GM21381 (cell line): ENCODE results near the gene APRT.
"Not testable (repeated sequence)": the region's sequence is repeated elsewhere in the genome, so short reads cannot be mapped to it uniquely, and the experiment has no call there.

ENCODE experiments used
- ATAC-seq: cut with Tn5 transposase; IDR thresholded peaks from one replicate; pipeline ENCODE4 v1.9.1; 2021; ENCODE audit warnings: mild to moderate bottlenecking, moderate library complexity; ENCODE audit not compliant: unreplicated experiment

APRT gene

DNA sequence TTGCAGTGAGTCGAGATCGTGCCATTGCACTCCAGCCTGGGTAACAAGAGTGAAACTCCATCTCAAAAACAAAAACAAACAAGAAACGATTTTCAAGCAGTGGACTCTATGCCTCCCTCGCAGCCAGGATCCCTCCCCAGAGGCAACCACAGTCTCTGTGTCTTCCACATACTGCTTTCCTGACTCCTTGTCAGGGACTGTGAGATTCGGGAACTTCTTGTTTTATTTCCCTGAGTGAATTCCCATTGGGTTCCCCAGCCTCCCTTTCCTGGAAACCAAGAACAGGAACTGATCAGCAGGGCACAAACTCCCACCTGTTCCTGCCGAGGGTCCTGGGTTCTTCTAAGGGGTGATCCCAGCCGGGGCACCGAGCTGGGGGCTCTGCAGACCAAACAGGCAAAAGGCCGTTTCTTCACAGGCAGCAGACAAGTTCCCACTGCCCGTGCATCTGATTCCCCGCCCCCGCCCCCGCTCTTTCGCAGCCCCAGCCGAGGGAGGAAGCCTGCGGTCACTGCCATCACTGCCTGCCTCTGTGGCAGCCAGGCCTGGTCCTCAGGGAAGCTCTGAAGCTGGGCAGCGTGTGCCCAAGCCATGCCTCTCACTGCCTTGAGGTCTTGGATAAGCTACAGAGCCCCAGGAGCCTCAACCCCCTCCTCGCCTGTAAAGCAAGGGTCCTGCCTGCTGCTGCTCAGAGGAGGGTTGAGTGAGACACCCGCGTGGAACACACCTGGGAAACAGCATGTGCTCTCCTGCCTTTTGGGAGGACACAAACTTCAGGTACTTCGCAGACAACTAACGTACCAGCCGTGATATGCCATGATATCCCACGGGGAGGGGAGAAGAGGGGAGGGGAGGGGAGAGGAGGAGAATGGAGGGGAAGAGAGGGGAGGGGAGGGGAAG lies 21.2 kb downstream of the APRT start:
- no peak for ATAC-seq

DNA sequence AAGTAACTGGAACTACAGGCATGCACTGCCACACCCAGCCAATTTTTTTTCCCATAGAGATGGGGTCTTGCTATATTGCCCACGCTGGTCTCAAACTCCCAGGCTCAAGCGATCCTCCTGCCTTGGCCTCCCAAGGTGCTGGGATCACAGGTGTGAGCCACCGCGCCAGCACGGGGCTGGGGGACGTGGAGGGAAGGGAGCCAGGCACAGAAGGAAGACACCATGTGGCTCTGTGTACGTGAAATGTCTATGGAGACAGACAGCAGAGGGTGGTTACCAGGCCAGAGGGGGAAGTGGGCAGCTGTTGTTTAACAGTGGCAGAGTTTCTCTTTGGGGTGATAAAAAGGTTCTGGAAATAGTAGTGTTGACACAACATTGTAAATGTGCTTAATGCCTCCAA lies 22.1 kb downstream of the APRT start:
- ATAC-seq, result no peak

DNA sequence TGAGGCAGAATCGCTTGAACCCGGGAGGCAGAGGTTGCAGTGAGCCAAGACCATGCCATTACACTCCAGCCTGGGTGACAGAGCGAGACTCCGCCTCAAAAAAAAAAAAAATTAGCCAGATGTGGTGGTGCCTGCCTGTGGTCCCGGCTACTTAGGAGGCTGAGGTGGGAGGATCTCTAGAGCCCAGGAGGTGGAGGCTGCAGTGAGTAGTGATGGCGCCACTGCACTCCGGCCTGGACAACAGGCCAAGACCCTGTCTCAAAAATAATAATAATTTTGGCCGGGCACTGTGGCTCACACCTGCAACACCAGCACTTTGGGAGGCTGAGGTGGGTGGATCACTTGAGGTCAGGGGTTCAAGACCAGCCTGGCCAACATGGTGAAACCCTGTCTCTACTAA lies 23.0 kb downstream of the APRT start:
- not testable (repeated sequence) for ATAC-seq

DNA sequence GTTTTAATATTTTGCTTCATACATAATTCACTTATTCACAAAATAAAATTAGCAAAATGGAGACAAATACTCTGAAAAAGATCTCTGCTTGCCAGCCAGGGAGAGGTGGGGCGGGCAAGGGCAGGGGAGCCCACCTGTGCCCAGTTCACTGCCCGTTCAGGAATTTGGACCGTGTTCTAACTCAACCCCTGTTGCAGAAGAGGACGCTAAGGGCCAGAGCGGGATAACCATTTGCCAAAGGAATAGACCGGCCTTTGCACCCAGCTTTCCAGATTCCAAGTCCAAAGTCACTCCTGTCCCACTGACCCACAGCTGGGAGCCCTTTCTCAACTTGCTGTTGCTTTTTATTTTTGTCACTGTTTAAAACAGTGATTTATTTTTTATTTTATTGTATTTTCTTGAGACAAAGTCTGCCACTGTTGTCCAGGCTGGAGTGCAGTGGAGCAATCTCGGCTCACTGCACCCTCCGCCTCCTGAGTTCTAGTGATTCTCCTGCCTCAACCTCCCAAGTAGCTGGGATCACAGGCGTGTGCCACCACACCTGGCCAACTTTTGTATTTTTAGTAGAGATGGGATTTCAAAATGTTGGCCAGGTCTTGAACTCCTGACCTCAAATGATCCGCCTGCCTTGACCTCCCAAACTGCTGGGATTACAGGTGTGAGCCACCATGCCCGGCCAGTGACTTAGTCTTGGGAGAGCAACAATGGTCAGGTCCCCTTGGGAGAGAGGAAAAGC lies 24.0 kb downstream of the APRT start:
- ATAC-seq, result no peak

DNA sequence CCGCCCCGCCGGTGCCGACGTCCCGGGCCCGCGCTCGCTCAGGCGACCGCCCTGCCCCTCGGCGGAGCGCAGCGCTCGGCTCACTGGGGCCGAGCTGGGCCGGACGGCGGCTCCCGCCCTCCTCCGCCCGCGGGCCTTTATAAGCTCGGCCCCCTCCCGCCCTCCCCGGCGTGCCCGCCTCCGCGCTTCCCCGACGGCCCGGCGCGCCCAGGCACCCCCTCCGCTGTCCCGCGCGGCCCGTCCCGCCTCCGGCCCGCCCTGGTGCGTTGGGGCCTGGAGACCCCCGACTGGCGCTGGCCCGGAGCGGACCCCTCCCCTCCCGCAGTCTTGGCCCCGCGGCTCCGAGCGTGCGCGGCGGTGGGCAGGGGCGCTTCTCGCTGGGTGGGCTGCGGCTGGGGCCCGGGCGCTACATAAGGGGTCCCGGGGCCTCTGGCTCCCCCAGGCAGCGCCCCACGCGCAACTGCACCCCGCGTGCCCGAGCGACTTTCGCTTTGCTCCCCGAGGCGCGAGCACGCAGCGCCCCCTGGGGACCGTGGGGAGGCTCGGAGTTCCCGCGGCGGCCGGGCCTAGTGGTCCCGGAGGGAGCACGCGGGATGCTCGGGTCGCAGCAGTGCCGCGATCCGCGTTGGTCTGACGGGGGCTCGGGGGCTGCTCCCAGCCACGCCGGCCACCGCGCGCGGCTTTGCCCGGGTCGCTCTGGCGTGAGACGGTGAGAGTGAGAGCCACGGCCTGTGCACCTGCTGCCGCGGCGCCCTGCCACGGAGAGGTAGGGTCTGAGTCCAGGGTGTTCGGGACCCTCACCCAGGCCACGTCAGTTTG lies 26.4 kb downstream of the APRT start, which contains the start of gene PIEZO1:
TSS of gene PIEZO1 (minus strand) at position 115 of the 819 bp plus-strand sequence. CDS start 256 bp downstream, outside the sequence.
- peak; percentile 30 for ATAC-seq

DNA sequence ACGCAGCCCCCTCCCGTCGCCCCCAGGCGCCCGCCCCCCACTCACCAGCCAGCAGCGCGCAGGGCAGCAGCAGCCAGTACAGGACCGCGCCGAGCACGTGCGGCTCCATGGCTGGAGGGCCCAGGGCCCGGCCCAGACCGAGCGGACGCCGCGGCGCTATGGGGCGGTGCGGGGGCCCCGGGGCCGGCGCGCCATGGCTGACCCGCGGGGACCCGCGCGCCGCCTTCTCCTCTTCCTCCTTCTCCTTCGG lies 26.9 kb downstream of the APRT start:
- ATAC-seq, result no peak

DNA sequence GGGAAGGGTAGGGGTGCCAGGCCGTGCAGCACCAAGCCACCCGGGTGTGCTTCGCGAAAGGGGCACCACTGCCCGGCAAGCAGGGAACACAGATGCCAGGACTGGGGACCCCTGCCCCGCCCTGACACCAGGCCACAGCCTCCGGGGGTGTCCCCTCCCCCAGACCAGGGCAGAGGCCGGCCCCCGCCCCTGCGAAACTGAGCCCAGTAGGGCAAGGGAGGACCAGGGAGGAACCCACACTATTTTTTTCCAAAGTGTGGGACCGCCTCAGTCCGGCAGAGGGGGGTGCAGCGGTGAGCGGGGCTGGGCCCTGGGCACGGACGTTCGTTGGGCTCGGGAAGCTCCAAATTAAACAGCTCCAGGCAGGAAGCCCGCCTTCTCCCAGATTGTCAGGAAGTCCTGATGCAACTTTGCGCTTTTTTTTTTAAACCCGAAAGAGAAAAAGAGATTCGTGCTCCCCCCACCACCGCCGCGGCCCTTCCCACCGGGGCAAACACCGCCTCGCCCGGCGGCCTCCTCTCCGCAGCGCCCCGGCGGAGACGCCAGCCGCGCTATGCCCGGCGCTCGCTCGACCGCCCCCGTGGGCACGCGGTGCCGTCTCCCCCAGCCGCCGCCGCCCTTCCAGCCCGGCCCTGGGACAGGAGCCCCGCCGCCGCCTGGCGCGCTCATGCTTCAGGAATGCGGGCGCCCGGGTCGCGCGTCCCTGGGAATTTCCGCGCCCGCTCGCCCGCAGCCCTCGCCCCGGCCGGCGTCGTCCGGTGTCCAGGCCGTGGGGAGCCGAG lies 27.5 kb downstream of the APRT start:
- peak; percentile 8 for ATAC-seq

DNA sequence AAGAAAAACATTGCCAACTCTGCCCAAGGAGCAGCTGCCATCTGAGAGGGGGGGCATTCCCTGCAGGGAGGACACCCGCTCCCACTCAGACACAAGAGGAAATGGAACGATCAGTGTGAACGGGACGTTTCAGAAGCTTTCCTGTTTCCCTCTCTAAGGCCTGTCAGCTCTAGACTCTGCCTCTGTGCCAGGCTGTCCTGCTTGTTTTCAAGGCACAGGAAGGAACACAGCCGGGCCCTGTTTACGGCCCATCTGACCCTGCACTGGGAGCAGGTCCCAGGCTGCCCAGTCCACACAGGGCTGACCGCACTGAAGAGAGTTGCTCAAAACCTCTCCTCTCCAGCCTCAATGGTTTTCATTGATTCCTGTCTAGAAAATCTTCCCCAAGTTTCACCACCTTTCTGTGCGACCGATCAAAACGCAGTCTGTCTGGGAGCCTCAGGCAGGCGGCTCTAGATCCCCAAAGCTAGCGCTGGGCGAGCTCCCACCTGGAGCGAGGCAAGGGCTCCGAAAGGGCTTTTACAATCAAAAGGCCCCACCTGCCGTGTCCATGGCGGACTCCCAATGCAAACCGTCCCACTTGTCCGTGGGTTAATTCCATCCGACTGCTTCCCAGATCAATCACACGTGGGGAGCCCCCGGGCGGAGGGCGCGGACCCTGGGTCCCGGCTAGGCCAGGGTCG lies 28.2 kb downstream of the APRT start:
- ATAC-seq, result no peak

DNA sequence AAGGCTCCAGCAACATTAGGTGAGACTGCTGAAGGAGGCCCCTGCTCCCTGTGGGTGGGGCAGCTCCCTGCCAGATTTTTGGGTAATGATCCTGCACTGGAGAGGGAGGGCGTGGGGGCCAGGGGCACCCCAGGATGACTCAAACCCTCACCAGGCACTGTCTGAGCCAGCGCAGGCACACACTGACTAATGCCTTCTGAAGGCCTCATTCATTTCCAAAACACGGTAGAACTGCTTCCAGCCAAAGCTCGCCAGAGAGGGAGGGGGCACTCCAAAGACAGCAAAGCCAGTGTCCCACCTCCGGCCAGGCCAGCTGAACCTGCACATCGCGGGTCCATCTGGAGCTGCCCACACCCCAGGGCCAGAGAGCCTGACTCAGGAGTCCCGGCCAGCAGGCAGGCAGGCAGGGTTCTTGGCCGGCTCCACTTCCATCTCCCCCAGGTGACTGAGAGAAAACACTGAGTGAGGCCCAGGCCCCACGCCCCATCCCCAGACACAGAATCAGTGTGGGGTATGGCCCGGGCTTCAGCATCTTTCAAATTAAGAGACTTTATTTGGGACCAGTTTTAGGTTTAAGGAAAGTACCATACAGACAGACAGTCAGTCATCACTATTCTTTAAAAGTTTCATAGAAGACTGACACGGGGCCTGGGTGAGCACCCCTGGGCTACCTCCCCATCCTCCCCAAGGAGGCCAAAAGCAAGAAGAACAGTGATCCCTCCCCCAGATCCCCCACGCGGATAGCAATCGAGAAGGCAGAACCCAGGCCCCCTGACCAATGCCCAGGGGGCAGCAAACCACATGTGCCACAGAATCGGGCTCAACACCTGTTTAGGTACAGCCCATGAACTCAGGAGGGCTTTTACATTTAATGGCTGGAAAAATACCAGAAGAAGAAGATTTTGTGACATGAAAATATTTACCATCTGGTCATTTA lies 29.0 kb downstream of the APRT start:
- ATAC-seq, result no peak

DNA sequence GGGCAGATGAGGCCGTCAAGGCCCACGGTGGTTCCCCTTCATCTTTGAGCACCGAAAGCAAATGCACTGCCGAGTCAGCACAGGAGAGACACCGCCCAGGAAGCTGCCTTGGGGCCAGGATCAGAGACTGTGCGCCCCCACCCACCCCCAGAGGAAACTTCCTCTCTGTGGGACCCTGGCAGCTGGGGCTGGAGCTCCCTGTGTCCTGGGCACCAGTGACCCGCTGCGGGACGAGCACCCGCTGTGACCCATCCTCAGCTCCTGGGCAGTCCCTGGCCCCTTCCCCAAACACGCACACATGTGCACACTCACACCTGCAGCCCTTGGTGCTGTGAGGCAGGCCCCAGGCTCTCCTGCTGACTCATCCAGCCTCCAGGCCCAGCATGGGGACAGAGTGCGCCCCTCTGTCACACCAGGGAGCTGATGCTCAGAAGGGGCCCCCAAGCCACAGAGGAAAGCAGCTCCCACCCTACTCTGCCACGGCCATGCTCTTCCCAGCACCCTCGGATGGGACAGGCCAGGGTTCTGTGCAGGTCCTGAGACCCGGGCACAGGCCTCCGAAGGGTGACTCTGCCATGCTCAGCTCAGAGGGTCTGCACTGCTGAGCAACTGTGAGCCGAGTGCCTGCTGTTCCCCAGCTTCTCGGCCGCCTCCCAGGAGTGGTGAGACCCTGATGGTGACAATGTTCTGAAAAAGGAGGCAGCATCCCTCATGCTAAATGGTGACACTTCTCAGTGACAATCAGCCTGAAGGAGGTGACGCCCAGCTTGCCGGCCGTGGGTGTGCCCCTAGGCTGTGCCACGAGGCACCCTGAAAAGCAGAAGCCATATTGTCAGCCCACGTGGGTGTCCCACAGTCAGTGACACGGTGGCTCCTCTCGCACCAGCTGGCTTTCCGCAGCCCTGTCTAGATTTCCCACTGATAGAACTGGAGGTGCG lies 30.3 kb downstream of the APRT start:
- no peak for ATAC-seq

DNA sequence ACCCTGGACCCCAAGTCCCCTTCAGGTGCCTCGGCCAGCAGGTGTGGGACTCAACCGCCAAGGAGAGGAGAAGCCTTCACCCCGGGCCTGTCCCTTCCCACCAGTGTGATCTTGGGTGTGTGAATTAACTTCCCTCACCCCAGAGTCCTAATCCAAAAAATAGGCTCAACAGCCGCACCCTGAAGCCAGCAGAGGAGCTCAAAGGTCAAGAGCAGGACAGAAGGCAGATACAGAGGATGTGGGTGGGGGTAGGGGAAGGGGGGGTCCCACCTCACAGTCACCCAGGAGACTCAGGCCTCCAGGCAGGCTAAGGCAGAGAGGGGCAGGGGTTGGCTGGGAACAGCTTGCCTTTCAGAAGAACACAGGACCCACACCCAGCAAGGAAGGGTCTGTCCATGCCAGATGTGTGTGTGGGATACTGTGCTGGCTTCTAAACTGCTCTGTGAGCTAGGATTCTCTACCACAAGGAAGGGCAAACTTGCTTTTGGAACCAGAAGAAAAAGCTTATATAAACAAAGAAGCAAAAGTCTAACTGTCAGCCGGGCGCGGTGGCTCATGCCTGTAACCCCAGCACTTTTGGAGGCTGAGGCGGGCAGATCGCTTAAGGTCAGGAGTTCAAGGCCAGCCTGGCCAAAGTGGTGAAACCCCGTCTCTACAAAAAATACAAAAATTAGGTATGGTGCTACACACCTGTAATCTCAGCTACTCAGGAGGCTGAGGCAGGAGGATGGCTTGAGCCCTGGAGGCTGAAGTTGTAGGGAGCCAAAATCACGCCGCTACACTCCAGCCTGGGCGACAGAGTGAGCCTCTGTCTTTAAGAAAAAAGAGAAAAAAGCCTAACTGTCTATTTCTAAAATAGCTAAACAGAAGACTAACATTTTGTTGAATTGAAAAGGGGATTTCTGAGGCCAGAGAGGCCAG lies 31.3 kb downstream of the APRT start:
- ATAC-seq, result no peak

DNA sequence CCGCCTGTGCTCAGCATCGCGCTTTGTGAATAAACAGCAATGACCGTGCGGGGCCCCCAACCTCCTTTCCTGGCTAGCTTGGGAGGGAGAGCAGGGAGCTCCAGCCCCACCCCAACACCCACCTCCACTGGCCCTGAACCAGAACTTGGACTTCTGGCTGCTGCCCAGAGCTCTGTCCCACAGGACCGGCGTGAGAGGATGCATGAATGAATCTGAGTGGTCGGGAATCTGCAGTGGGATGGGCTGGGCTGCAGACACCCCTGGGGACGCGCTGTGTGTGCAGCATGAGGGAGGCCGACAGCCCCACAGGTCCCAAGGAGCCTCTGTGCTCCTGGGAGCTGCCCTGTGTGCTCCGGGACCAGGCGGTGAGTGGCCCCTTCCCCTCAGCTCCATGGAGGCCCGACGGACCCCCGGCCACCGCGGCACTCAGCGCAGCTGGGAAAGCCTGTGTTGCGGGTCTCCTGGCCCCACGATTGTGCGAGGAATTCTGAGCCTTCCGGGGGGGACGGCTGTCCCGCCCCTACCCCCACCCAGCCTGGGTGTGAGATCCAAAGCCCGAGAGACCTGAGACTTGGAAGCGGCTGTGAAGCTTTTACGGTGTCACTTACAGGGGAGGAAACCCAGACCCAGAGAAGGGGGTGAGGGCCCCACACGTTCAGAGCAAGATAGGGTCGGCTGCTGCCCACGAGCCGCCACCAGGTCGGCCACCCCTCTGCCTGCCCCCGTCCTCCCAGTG lies 32.2 kb downstream of the APRT start:
- ATAC-seq, result no peak

DNA sequence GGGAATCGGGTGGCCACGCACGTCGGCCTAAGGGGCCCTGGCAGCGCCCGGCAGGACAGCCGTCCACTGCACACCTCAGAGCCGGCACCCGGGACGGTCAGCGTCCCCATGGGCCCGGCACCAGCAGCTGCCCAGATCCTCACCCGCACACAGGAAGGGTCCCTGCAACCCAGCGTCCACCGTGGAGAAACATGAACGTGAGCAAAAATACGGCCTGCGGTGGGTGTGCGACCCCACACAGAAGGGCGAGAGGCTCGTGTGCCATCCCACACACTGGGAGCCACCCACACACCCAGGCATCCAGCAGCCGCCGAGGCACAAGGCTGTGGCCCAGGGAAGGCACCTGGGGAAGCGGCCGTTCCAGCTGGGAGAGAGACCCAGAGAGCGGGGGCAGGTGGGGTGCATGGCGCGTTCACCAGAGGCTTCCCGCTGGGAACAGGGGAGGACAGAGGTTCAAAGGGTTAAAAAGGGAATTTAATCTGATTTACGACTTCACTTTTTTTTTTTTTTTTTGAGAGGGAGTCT lies 33.1 kb downstream of the APRT start:
- ATAC-seq, result no peak

DNA sequence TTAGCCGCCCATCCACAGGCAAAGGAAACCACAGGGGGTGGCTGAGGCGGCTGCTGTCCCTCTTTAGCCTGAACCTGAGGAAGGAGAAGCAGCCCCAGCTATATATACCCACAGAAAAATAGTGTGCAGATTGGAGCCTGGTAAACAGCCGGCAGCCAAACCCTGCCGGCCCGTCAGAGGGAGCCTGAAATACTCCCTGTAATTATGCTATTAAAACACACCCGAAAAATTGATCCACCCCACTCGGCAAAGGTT lies 33.5 kb downstream of the APRT start:
- no peak for ATAC-seq

DNA sequence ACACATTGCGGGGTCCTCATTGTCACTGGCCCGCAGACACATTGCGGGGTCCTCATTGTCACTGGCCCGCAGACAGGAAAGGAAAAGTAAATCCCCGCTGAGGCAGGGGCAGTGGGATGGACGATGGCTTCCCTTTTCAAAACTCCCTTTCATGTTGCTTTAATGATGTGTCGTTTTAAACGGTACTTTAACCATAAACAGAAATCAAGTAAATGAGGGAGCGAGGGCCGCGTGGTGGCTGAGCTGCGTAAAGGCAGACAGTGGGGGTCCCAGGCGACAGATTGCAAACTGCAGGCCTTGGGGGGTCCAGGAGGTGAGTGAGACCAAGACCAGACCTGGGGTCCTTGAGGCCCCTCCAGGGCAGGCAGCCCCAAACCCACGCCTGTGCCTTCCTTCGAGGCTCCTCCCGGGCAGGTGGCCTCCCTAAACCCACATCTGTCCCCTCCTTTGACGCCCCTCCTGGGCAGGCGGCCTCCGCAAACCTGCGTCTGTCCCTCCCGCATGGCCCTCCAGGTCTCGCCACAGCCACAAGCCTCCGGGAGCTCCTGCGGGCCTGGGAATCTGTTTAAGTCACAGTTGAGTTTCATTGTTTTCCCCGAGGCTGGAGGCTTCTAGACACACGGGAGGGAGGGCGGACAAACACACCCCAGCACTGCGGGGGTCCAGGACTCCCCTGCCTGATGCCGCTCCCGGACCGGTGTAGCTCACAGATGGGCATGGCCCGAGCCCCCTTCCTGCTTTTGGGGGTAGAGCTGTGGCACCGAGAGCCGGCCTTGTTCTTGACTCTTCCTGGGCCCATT lies 34.1 kb downstream of the APRT start:
- no peak for ATAC-seq
